Measurements from ENCODE around the gene TSC2.

TSC2 gene

DNA sequence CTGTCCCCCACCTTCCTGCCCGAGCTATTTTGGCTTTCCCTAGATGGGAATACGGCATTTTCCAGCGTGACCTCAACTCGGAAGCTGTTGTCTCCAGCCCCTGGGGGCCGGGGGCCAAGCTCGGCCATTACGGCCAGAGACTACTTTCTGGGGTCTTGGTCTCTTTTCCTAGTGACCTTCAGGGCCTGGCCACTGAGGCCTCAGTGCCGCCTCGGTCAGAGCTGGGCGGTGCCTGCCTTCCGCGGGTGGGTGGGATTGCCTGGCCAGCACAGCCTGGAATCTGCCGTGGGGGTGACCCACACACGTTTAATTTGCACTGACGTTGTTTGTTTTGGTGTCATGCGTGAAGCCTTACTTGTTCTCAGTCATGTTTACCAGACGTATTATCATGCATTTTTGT lies 29.2 kb downstream of the TSC2 start:
- Histone ChIP-seq H3K27me3 (replicated peaks in 2 of 5; ENCODE audit: control insufficient read depth in 4 of 5, insufficient read depth in 5 of 5, low read length in 4 of 5) (no peaks in the 10 kb centered on the region), H3K36me3 (ENCODE audit: control insufficient read depth in 4 of 4, insufficient read depth in 4 of 4, low read length in 3 of 4) (peaks cover 7 to 83% (median 57%) of the 10 kb centered on the region in 4 experiments), H3K4me1 (ENCODE audit: control extremely low read depth in 1 of 4, control insufficient read depth in 4 of 4, insufficient read depth in 4 of 4, low read length in 3 of 4) (no peaks in the 10 kb centered on the region), H3K27ac (ENCODE audit: insufficient read depth in 1 of 2, low read depth in 1 of 2, low read length in 2 of 2, poor library complexity in 1 of 2, severe bottlenecking in 2 of 2) (no peak overlapping the region), H3K4me3 (ENCODE audit: control insufficient read depth in 1 of 7, extremely low read depth in 1 of 7, insufficient read depth in 4 of 7, low read depth in 2 of 7, low read length in 6 of 7) (no peak overlapping the region), H3K9me3 (ENCODE audit: control extremely low read depth in 1 of 5, control insufficient read depth in 4 of 5, insufficient read depth in 2 of 5, low read depth in 1 of 5, low read length in 4 of 5) (no peaks in the 10 kb centered on the region)
- DNase-seq, result no peak
- ChIA-PET POLR2A (no interaction called here), CTCF (interaction anchor here (1.1 to 1.2 kb wide), 3 partner anchors 11 to 60 kb away, joined by 3 read pairs; no protein-coding TSS in a partner anchor)
- 98% methylated on average over 17 of the region's 17 CpGs for WGBS (ENCODE audit: insufficient coverage)

DNA sequence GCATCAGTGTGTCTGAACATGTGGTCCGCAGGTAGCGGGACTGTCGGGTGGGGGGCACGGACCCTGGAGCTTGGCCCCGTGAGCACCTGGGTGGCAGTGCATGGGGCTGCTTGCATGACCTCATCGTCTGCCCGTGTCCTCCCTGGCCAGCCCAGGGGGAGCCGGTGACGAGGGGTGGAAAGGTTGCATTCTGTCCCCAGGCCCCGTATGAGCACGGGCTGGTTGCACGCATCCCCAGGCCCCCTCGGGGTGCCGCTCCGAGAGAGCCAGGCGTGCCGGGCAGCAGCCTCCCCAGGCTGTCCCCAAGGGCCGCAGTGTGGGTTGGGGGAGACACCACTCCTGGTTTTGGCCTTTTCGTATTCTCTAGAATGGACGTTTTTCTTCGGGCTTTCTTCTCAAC lies 29.9 kb downstream of the TSC2 start:
- Histone ChIP-seq H3K27me3 (replicated peaks in 2 of 5; ENCODE audit: control insufficient read depth in 4 of 5, insufficient read depth in 5 of 5, low read length in 4 of 5) (no peaks in the 10 kb centered on the region), H3K4me3 (ENCODE audit: control insufficient read depth in 1 of 7, extremely low read depth in 1 of 7, insufficient read depth in 4 of 7, low read depth in 2 of 7, low read length in 6 of 7) (no peak overlapping the region), H3K36me3 (ENCODE audit: control insufficient read depth in 4 of 4, insufficient read depth in 4 of 4, low read length in 3 of 4) (peaks cover 7 to 83% (median 59%) of the 10 kb centered on the region in 4 experiments), H3K27ac (ENCODE audit: insufficient read depth in 1 of 2, low read depth in 1 of 2, low read length in 2 of 2, poor library complexity in 1 of 2, severe bottlenecking in 2 of 2) (no peak overlapping the region), H3K4me1 (ENCODE audit: control extremely low read depth in 1 of 4, control insufficient read depth in 4 of 4, insufficient read depth in 4 of 4, low read length in 3 of 4) (no peaks in the 10 kb centered on the region), H3K9me3 (ENCODE audit: control extremely low read depth in 1 of 5, control insufficient read depth in 4 of 5, insufficient read depth in 2 of 5, low read depth in 1 of 5, low read length in 4 of 5) (no peaks in the 10 kb centered on the region)
- no peak for DNase-seq
- ChIA-PET CTCF (interaction anchor here (1.1 kb wide), 1 partner anchor 12 kb away, joined by 3 read pairs; no protein-coding TSS in a partner anchor), POLR2A (no interaction called here)
- 97% methylated on average over 10 of the region's 21 CpGs for WGBS (ENCODE audit: insufficient coverage)

DNA sequence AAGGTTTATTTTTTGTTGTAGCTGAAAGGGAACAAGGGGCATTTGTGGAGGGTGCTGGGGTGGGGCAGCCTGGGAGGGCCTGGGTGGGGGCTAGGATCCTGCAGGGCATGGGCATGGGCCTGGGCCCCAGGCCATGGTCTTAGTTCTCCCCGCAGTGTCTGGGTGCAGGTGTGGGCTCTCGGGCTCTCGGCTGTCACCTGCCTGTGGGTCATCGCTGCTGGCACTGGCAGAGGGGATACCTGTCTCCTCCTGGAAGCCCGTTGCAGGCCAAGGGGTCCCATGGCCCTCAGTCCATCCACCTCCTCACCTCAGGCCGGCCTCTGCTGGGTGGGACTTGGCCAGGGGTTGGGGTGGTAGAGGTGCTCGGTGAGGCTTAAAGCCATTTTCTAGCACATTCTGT lies 30.3 kb downstream of the TSC2 start:
- 100% methylated on average over 4 of the region's 7 CpGs for WGBS (ENCODE audit: insufficient coverage)
- ChIA-PET POLR2A (no interaction called here), CTCF (interaction anchor here (0.5 to 1.1 kb wide), 2 partner anchors 13 to 74 kb away, joined by 3 read pairs; no protein-coding TSS in a partner anchor)
- no peak overlapping the region for H3K4me3 ChIP-seq (ENCODE audit: control insufficient read depth in 1 of 7, extremely low read depth in 1 of 7, insufficient read depth in 4 of 7, low read depth in 2 of 7, low read length in 6 of 7)
- H3K9me3 ChIP-seq (ENCODE audit: control extremely low read depth in 1 of 5, control insufficient read depth in 4 of 5, insufficient read depth in 2 of 5, low read depth in 1 of 5, low read length in 4 of 5), result no peaks in the 10 kb centered on the region
- H3K27me3 ChIP-seq (replicated peaks in 2 of 5; ENCODE audit: control insufficient read depth in 4 of 5, insufficient read depth in 5 of 5, low read length in 4 of 5), result no peaks in the 10 kb centered on the region
- H3K4me1 ChIP-seq (ENCODE audit: control extremely low read depth in 1 of 4, control insufficient read depth in 4 of 4, insufficient read depth in 4 of 4, low read length in 3 of 4), result no peaks in the 10 kb centered on the region
- peaks cover 7 to 83% (median 58%) of the 10 kb centered on the region in 4 experiments for H3K36me3 ChIP-seq (ENCODE audit: control insufficient read depth in 4 of 4, insufficient read depth in 4 of 4, low read length in 3 of 4)
- DNase-seq, result no peak
- no peak overlapping the region for H3K27ac ChIP-seq (ENCODE audit: insufficient read depth in 1 of 2, low read depth in 1 of 2, low read length in 2 of 2, poor library complexity in 1 of 2, severe bottlenecking in 2 of 2)

DNA sequence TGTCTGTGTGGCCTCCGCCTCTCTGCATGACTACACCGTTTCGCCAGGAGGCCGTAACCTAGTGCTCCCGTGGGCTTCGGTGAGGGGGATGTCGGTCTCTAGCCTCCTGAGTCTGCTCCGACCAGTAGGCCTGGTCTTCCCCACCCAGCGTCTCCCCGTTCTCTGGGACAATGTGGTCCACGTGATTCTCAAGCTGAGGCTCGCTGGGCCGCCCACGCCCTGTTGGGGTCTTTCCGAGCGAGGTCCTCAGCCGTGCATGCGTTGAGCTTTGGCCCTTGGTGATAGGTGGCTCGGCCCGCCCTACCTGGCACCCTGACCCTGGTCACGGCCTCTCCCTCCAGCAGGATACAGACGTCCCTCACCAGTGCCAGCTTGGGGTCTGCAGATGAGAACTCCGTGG lies 30.9 kb downstream of the TSC2 start:
- H3K36me3 ChIP-seq (ENCODE audit: control insufficient read depth in 4 of 4, insufficient read depth in 4 of 4, low read length in 3 of 4), result peaks cover 7 to 82% (median 58%) of the 10 kb centered on the region in 4 experiments
- CTCF ChIA-PET, result interaction anchor here (0.5 to 2.1 kb wide), 2 partner anchors 22 to 74 kb away, joined by 3 to 5 read pairs; no protein-coding TSS in a partner anchor

DNA sequence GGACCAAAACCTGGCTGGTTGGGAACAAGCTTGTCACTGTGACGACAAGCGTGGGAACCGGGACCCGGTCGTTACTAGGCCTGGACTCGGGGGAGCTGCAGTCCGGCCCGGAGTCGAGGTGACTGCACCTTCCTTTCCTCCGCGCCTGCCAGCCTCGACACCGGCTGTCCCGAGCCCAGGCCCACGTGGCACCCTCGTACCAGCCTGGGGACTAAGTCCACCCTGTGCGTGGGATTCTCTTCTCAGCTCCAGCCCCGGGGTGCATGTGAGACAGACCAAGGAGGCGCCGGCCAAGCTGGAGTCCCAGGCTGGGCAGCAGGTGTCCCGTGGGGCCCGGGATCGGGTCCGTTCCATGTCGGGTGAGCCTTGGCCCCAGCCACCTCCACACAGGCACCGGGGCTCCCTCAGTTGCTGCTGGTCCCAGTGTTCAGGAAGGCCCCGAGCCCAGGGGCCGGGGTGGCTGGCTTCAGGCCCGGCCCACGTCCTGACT lies 31.6 kb downstream of the TSC2 start:
- H3K36me3 ChIP-seq (ENCODE audit: control insufficient read depth in 4 of 4, insufficient read depth in 4 of 4, low read length in 3 of 4), result peaks cover 7 to 81% (median 55%) of the 10 kb centered on the region in 4 experiments
- CTCF ChIA-PET, result interaction anchor here (0.5 to 2.1 kb wide), 3 partner anchors 23 to 73 kb away, joined by 3 to 5 read pairs (median 4); no protein-coding TSS in a partner anchor
- POLR2A ChIA-PET, result no interaction called here

More for the DNA sequence above, 30.9 kb downstream of the TSC2 start:
- Histone ChIP-seq H3K4me3 (ENCODE audit: control insufficient read depth in 1 of 7, extremely low read depth in 1 of 7, insufficient read depth in 4 of 7, low read depth in 2 of 7, low read length in 6 of 7) (no peak overlapping the region), H3K27me3 (replicated peaks in 2 of 5; ENCODE audit: control insufficient read depth in 4 of 5, insufficient read depth in 5 of 5, low read length in 4 of 5) (no peaks in the 10 kb centered on the region), H3K9me3 (ENCODE audit: control extremely low read depth in 1 of 5, control insufficient read depth in 4 of 5, insufficient read depth in 2 of 5, low read depth in 1 of 5, low read length in 4 of 5) (no peaks in the 10 kb centered on the region), H3K4me1 (ENCODE audit: control extremely low read depth in 1 of 4, control insufficient read depth in 4 of 4, insufficient read depth in 4 of 4, low read length in 3 of 4) (no peaks in the 10 kb centered on the region), H3K27ac (ENCODE audit: insufficient read depth in 1 of 2, low read depth in 1 of 2, low read length in 2 of 2, poor library complexity in 1 of 2, severe bottlenecking in 2 of 2) (no peak overlapping the region)
- whole genome bisulfite sequencing (ENCODE audit: insufficient coverage), result 97% methylated on average over 23 of the region's 23 CpGs
- DNase-seq, result no peak
- POLR2A ChIA-PET, result no interaction called here

DNA sequence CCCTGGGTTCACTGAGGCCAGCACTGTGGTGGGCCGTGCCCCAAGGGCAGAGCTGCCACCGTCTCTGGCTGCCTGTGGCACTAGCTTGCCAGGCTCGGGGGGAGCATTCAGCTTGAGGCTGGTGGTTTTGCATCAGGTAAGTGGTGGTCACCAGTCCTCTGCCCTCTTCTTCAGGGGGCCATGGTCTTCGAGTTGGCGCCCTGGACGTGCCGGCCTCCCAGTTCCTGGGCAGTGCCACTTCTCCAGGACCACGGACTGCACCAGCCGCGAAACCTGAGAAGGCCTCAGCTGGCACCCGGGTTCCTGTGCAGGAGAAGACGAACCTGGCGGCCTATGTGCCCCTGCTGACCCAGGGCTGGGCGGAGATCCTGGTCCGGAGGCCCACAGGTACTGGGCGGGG lies 32.2 kb downstream of the TSC2 start:
- Histone ChIP-seq H3K36me3 (ENCODE audit: control insufficient read depth in 4 of 4, insufficient read depth in 4 of 4, low read length in 3 of 4) (peaks cover 7 to 86% (median 54%) of the 10 kb centered on the region in 4 experiments), H3K4me3 (ENCODE audit: control insufficient read depth in 1 of 7, extremely low read depth in 1 of 7, insufficient read depth in 4 of 7, low read depth in 2 of 7, low read length in 6 of 7) (no peak overlapping the region), H3K4me1 (ENCODE audit: control extremely low read depth in 1 of 4, control insufficient read depth in 4 of 4, insufficient read depth in 4 of 4, low read length in 3 of 4) (no peaks in the 10 kb centered on the region), H3K9me3 (ENCODE audit: control extremely low read depth in 1 of 5, control insufficient read depth in 4 of 5, insufficient read depth in 2 of 5, low read depth in 1 of 5, low read length in 4 of 5) (no peaks in the 10 kb centered on the region), H3K27me3 (replicated peaks in 2 of 5; ENCODE audit: control insufficient read depth in 4 of 5, insufficient read depth in 5 of 5, low read length in 4 of 5) (no peaks in the 10 kb centered on the region), H3K27ac (ENCODE audit: insufficient read depth in 1 of 2, low read depth in 1 of 2, low read length in 2 of 2, poor library complexity in 1 of 2, severe bottlenecking in 2 of 2) (no peak overlapping the region)
- 92% methylated on average over 13 of the region's 16 CpGs for WGBS (ENCODE audit: insufficient coverage)
- DNase-seq, result no peak
- ChIA-PET CTCF (interaction anchor here (0.5 to 2.1 kb wide), 3 partner anchors 24 to 72 kb away, joined by 3 to 5 read pairs (median 4); no protein-coding TSS in a partner anchor), POLR2A (no interaction called here)

More for the DNA sequence above, 31.6 kb downstream of the TSC2 start:
- Histone ChIP-seq H3K27ac (ENCODE audit: insufficient read depth in 1 of 2, low read depth in 1 of 2, low read length in 2 of 2, poor library complexity in 1 of 2, severe bottlenecking in 2 of 2) (no peak overlapping the region), H3K4me3 (ENCODE audit: control insufficient read depth in 1 of 7, extremely low read depth in 1 of 7, insufficient read depth in 4 of 7, low read depth in 2 of 7, low read length in 6 of 7) (no peak overlapping the region), H3K9me3 (ENCODE audit: control extremely low read depth in 1 of 5, control insufficient read depth in 4 of 5, insufficient read depth in 2 of 5, low read depth in 1 of 5, low read length in 4 of 5) (no peaks in the 10 kb centered on the region), H3K4me1 (ENCODE audit: control extremely low read depth in 1 of 4, control insufficient read depth in 4 of 4, insufficient read depth in 4 of 4, low read length in 3 of 4) (no peaks in the 10 kb centered on the region), H3K27me3 (replicated peaks in 2 of 5; ENCODE audit: control insufficient read depth in 4 of 5, insufficient read depth in 5 of 5, low read length in 4 of 5) (no peaks in the 10 kb centered on the region)
- 96% methylated on average over 30 of the region's 30 CpGs for WGBS (ENCODE audit: insufficient coverage)
- no peak for DNase-seq

DNA sequence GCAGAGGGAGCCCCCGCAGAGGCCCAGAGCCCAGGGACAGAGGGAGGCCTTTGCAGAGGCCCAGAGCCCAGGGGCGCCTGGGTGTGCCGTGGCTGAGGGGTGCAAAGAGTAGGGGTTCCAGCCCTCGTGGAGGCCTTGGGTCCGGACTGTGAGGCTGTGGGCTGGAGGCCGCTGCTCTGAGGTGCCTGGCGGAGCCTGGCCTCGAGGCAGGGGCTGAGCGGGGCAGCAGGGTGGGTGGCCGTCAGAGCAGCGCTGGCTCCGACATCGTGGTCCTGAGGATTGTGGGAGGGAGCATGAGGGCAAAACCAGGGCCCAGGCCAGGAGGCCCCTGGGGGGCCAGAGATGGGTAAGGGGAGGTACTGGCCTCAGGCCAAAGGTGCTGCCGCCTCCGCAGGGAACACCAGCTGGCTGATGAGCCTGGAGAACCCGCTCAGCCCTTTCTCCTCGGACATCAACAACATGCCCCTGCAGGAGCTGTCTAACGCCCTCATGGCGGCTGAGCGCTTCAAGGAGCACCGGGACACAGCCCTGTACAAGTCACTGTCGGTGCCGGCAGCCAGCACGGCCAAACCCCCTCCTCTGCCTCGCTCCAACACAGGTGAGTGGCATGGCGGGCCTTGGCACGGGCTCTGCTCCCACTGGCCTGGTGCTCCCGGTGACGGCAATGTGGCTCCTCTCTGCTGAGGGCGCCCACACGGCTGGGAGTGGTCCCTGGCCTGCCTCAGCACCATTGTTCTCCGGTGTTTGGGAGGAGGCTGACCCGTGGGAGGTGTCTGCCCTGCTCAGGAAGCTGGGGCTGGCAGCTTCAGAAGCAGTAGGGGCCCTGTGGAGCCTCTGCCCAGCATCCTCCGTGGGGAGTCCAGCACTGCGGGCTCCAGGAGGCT lies 33.7 kb downstream of the TSC2 start:
- Histone ChIP-seq H3K27ac (ENCODE audit: insufficient read depth in 1 of 2, low read depth in 1 of 2, low read length in 2 of 2, poor library complexity in 1 of 2, severe bottlenecking in 2 of 2) (no peak overlapping the region), H3K36me3 (ENCODE audit: control insufficient read depth in 4 of 4, insufficient read depth in 4 of 4, low read length in 3 of 4) (peaks cover 7 to 89% (median 54%) of the 10 kb centered on the region in 4 experiments), H3K4me1 (ENCODE audit: control extremely low read depth in 1 of 4, control insufficient read depth in 4 of 4, insufficient read depth in 4 of 4, low read length in 3 of 4) (no peaks in the 10 kb centered on the region), H3K27me3 (replicated peaks in 2 of 5; ENCODE audit: control insufficient read depth in 4 of 5, insufficient read depth in 5 of 5, low read length in 4 of 5) (no peaks in the 10 kb centered on the region), H3K4me3 (ENCODE audit: control insufficient read depth in 1 of 7, extremely low read depth in 1 of 7, insufficient read depth in 4 of 7, low read depth in 2 of 7, low read length in 6 of 7) (no peak overlapping the region), H3K9me3 (ENCODE audit: control extremely low read depth in 1 of 5, control insufficient read depth in 4 of 5, insufficient read depth in 2 of 5, low read depth in 1 of 5, low read length in 4 of 5) (no peaks in the 10 kb centered on the region)
- ChIA-PET POLR2A (interaction anchor here (1.3 kb wide), 1 partner anchor 74 kb away, joined by 4 read pairs; the partner anchor contains the start of gene TRAF7), CTCF (interaction anchor here (1.3 kb wide), 1 partner anchor 26 kb away, joined by 3 read pairs; no protein-coding TSS in a partner anchor)
- 97% methylated on average over 33 of the region's 35 CpGs for WGBS (ENCODE audit: insufficient coverage)
- no peak for DNase-seq
